ENCODE results near the gene C22orf23.
A peak's percentile ranks its signal among the peaks of the same experiment; 100 is the strongest.

The C22orf23 gene

GRCh38 chr22:37925767-37926166 lies 27.6 kb downstream of the C22orf23 start:
- no peak for DNase-seq (ENCODE audit: low spot score)

- DNase-seq (ENCODE audit: low spot score), result no peak
Observed at GRCh38 chr22:37925330-37925729, 28.1 kb downstream of the C22orf23 start.

GRCh38 chr22:37924386-37925065 lies 28.9 kb downstream of the C22orf23 start:
- DNase-seq (ENCODE audit: low spot score), result no peak

GRCh38 chr22:37923927-37924326 lies 29.5 kb downstream of the C22orf23 start:
- no peak for DNase-seq (ENCODE audit: low spot score)

- DNase-seq (ENCODE audit: low spot score), result no peak
Observed at GRCh38 chr22:37922191-37922590, 31.2 kb downstream of the C22orf23 start.

- DNase-seq (ENCODE audit: low spot score), result no peak
Observed at GRCh38 chr22:37920126-37920525, 33.3 kb downstream of the C22orf23 start.

GRCh38 chr22:37918580-37919270 lies 34.7 kb downstream of the C22orf23 start:
- DNase-seq (ENCODE audit: low spot score), result no peak

GRCh38 chr22:37917874-37918548 lies 35.4 kb downstream of the C22orf23 start:
- DNase-seq (ENCODE audit: low spot score), result no peak

GRCh38 chr22:37916311-37916710 lies 37.1 kb downstream of the C22orf23 start:
- no peak for DNase-seq (ENCODE audit: low spot score)

- no peak for DNase-seq (ENCODE audit: low spot score)
Observed at GRCh38 chr22:37913233-37913721, 40.1 kb downstream of the C22orf23 start.

GRCh38 chr22:37912171-37912570 lies 41.2 kb downstream of the C22orf23 start:
- no peak for DNase-seq (ENCODE audit: low spot score)

GRCh38 chr22:37911697-37912096 lies 41.7 kb downstream of the C22orf23 start:
- DNase-seq (ENCODE audit: low spot score), result no peak

- no peak for DNase-seq (ENCODE audit: low spot score)
Observed at GRCh38 chr22:37910890-37911672, 42.3 kb downstream of the C22orf23 start.

GRCh38 chr22:37909766-37910165 lies 43.6 kb downstream of the C22orf23 start:
- peak; percentile 26 for DNase-seq (ENCODE audit: low spot score)

GRCh38 chr22:37907036-37907954 lies 46.1 kb downstream of the C22orf23 start:
- DNase-seq (ENCODE audit: low spot score), result peak; percentile 40

- no peak for DNase-seq (ENCODE audit: low spot score)
Observed at GRCh38 chr22:37906364-37907008, 46.9 kb downstream of the C22orf23 start.

GRCh38 chr22:37905534-37906363 lies 47.7 kb downstream of the C22orf23 start, which contains the start of gene MICALL1:
Gene MICALL1 (plus strand): TSS chr22:37906297. CDS start chr22:37906423, 126 bp downstream.
- DNase-seq (ENCODE audit: low spot score), result peak; percentile 78

- peak; percentile 97 for DNase-seq (ENCODE audit: low spot score)
Observed at GRCh38 chr22:37904572-37905533, 48.5 kb downstream of the C22orf23 start.

Measured in AG08395 (cell line).